Measurements from ENCODE around the gene KIF26A. TPM values are rescaled to one million over a fixed set of nuclear protein-coding genes. Genes with fewer than 3 reads are reported as not detected.
A peak's percentile ranks its signal among the peaks of the same experiment; 100 is the strongest.

KIF26A gene
- total RNA-seq, 1 donor from 2014 or later, result 6.3 TPM

- intact Hi-C loops (cut with DNase I), result no loop called here
- no peak for ATAC-seq (ENCODE audit: poor library complexity)
- no peak for DNase-seq
These were observed 24.1 kb downstream of the KIF26A start for GRCh38 chr14:104162495-104162894.

DNA sequence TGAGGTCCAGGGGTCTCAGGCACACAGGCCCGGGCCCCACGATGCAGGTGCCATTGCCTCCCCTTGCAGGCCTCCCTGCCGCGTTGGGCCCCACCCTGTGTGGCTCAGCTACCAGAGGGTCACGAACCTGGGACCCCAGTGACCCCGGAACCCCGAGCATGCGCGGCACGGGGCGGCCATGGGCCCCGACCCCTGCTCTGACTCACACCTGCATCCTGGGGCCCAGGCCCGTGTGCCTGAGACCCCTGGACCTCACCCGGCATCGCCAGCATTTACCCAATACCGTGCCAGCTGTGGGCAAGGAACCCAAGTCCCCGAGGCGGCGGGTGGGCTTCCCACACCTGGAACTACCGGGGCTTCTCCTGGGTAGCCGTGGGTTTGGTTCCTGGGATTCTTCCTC is 25.2 kb downstream of the KIF26A start:
- intact Hi-C loops (cut with DNase I), result no loop called here
- DNase-seq, result no peak
- no peak for ATAC-seq (ENCODE audit: poor library complexity)

DNA sequence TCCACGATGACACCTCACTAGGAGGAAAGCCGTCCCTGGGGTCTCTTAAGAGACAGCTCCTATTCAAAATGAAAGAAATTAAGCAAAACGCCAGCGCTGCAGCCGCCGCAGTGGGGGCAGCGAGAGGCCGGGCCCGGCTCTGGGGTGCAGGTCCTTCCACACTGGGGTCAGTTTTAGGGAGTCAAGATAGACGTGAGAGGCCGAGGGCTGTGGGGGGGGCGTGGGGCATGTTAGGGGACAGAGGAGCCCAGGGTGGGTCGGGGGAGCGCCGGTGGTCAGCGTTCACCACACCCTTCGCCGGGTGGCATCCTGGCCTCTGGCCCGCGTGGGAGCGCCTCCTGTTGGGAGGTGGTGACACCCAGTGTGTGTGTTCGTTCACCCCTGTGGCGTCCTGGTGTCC is 25.7 kb downstream of the KIF26A start:
- intact Hi-C loops (cut with DNase I), result no loop called here

GRCh38 chr14:104164512-104164911 is 26.1 kb downstream of the KIF26A start:
- no peak for ATAC-seq (ENCODE audit: poor library complexity)
- intact Hi-C loops (cut with DNase I), result no loop called here

More for the DNA sequence above, 25.7 kb downstream of the KIF26A start:
- no peak for ATAC-seq (ENCODE audit: poor library complexity)
- DNase-seq, result no peak

DNA sequence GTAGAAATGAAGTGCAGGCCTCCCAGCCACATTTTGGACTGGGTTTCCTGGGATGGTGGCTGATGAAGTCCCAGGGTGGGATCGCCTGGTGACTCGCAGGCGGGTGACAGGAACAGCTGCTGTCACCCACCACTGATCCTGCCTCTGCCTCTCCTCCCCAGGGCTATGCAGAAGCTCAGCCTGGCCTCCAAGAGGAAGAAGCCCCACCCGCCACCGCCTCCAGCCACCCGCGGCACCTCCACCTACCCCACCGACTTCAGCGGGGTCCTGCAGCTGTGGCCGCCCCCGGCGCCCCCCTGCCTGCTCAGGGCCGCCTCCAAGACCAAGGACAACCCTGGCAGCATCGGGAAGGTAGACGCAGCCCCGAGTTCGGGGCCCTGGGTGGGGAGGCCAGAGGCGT is 28.3 kb downstream of the KIF26A start:
- no peak for ATAC-seq (ENCODE audit: poor library complexity)
- DNase-seq, result no peak
- intact Hi-C loops (cut with DNase I), result no loop called here

More at GRCh38 chr14:104164512-104164911, 26.1 kb downstream of the KIF26A start:
- DNase-seq, result no peak

GRCh38 chr14:104168603-104169002 is 30.2 kb downstream of the KIF26A start:
- ATAC-seq (ENCODE audit: poor library complexity) (no peak), DNase-seq (no peak)
- intact Hi-C loops (cut with DNase I), result no loop called here

GRCh38 chr14:104169005-104169698 is 30.8 kb downstream of the KIF26A start:
- intact Hi-C loops (cut with DNase I), result no loop called here
- DNase-seq (no peak), ATAC-seq (ENCODE audit: poor library complexity) (no peak)

DNA sequence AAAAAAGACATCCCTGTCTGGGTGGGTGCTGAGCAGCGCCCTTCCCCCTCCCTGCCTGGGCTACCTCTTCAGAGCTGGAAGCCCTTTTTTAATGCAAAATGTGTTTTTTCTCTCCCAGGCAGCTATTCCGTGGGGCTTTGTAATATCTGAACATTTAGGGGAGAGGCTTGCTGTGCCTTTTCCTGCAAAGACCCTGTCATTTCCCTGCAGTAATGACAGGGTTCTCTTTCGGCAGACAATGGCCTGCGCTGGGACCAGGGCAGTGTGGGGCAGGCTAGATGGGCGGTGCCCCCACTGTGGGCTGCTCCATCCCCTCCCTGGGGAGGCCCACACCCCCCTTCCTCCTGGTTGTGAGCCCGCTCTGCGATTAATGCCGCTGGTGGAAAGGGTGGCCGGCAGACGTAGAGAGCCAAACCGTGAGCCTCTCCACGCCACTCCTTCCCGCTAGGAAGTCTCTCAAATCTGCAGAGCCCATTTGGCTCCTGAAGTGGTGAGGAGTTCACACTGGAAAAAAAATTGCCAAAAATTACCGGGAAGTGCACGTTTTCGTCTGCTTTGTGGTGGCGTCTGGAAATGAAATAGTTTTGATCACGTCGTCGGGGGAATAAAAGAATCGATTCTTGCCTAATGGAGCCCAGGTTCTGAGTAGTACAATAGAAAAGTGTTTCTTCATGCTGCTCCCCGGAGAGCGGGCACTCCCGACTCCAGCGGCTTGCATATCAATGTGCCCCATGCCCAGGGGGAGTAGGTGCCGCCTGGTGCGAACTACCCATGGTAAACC is 31.5 kb downstream of the KIF26A start:
- intact Hi-C loops (cut with DNase I), result no loop called here
- peak; percentile 35 for ATAC-seq (ENCODE audit: poor library complexity)
- peak; percentile 53 for DNase-seq

DNA sequence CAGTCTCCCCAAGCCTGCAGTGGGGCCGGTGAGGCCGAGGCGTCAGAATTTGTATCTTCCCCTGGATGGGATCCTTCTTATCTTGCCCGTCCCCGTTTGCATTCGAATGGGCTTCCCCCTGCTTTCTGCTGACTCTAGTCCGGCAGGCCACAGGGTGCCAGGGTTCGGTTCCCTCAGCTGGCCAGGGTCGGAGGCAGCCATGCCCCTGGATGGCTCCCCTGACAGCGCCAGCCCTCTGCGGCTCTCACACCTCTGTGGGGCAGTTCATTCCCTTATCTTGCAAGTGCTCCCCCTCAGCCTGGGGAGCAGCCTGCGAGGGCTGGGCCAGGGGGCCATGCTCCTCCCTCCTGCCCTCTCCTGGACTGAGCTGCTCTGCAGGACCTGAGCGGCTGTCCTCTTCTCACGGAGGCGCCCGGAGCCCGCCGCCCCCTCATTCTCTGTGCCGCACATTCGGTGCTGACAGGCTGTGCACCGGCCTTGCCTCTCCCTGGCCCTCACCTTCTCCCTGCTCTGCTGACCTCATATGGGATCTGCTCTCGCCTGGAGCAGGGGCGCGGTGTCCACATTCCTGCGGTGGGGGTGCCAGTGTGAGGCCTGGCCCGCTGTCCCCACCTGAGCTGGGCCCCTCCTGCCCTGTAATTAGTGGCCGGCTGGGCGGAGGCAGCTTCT is 32.8 kb downstream of the KIF26A start:
- intact Hi-C loops (cut with DNase I), result no loop called here
- ATAC-seq (ENCODE audit: poor library complexity), result no peak
- no peak for DNase-seq

DNA sequence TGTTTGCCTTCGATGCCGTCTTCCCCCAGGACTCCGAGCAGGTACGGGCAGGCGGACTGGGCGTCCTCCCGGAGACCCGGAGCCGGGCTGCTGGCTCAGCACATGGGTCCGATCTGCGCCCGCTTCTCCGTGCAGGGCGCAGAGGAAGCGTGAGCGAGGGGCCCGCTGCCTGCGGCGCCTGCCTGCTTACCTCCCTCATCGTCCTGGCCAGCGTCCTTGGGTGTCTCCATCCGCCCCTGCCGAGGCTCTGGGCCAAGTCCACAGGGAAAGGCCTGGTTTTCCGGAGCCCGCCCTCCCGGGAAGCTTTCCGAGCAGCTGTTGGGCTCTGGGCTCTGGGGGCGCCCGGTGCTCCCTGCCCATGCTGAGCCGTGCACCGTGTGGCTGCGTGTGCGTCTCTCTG is 33.5 kb downstream of the KIF26A start:
- intact Hi-C loops (cut with DNase I), result no loop called here
- ATAC-seq (ENCODE audit: poor library complexity) (no peak), DNase-seq (peak; percentile 64)

DNA sequence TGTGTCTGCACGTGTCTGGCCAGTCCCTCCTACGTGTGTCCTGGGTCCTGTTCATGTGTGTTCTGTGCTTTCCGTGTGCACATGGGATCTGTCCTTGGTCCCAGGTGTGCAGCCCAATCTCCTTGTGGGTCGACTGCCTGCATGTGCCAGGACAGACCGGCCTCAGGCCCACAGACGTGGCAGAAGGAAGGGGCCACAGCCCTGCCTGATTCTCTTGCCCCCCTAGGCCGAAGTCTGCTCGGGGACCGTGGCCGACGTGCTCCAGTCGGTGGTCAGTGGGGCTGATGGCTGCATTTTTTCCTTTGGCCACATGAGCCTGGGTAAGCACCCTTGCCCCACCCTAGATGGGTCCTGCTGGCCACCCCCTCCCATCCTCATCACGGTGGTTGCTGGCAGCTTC is 34.0 kb downstream of the KIF26A start:
- ATAC-seq (ENCODE audit: poor library complexity) (no peak), DNase-seq (no peak)
- intact Hi-C loops (cut with DNase I), result no loop called here

GRCh38 chr14:104172880-104173279 is 34.5 kb downstream of the KIF26A start:
- intact Hi-C loops (cut with DNase I), result no loop called here
- DNase-seq (no peak), ATAC-seq (ENCODE audit: poor library complexity) (no peak)

DNA sequence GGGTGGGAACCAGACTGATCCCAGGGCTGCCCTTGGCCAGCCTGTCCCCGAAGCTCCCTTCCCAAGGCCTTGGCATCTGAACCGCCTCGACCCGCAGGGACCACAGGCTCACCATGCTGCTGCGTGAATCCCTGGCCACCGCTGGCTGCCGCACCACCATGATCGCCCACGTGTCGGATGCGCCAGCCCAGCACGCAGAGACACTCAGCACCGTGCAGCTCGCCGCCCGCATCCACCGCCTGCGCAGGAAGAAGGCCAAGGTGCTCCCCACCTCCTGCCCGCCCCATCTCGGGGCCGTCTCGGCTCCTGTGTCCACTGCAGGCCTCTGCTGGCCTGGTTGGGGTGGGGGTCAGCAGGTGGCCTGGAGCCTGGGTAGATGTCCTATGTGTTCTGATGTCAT is 35.7 kb downstream of the KIF26A start:
- ATAC-seq (ENCODE audit: poor library complexity), result no peak
- no peak for DNase-seq
- intact Hi-C loops (cut with DNase I), result no loop called here

- DNase-seq (no peak), ATAC-seq (ENCODE audit: poor library complexity) (no peak)
- intact Hi-C loops (cut with DNase I), result no loop called here
These were observed 36.7 kb downstream of the KIF26A start for GRCh38 chr14:104175041-104175440.

GRCh38 chr14:104175811-104176210 is 37.4 kb downstream of the KIF26A start:
- intact Hi-C loops (cut with DNase I), result no loop called here
- no peak for ATAC-seq (ENCODE audit: poor library complexity)
- no peak for DNase-seq

DNA sequence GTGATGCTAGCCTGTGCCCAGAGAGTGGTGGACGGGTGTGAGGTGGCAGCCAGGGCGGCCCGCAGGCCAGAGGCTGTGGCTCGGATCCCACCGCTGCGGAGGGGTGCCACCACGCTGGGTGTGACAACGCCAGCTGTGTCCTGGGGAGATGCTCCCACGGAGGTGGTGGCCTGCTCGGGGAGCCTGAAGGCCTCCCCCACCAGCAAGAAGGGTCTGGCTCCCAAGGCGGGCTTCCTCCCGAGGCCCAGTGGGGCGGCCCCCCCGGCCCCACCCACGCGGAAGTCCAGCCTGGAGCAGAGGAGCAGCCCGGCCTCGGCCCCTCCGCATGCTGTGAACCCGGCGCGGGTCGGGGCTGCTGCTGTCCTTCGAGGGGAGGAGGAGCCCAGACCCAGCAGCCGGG is 38.2 kb downstream of the KIF26A start:
- intact Hi-C loops (cut with DNase I), result no loop called here
- no peak for ATAC-seq (ENCODE audit: poor library complexity)
- DNase-seq, result no peak

DNA sequence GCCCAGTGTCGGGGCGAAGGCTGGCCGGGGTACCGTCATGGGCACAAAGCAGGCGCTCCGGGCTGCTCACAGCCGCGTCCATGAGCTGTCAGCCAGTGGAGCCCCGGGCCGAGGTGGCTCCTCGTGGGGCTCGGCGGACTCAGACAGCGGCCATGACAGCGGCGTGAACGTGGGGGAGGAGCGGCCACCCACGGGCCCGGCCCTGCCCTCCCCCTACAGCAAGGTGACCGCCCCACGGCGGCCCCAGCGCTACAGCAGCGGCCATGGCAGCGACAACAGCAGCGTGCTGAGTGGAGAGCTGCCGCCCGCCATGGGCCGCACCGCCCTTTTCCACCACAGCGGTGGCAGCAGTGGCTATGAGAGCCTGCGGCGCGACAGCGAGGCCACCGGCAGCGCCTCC is 39.0 kb downstream of the KIF26A start:
- intact Hi-C loops (cut with DNase I), result no loop called here
- ATAC-seq (ENCODE audit: poor library complexity) (no peak), DNase-seq (no peak)

DNA sequence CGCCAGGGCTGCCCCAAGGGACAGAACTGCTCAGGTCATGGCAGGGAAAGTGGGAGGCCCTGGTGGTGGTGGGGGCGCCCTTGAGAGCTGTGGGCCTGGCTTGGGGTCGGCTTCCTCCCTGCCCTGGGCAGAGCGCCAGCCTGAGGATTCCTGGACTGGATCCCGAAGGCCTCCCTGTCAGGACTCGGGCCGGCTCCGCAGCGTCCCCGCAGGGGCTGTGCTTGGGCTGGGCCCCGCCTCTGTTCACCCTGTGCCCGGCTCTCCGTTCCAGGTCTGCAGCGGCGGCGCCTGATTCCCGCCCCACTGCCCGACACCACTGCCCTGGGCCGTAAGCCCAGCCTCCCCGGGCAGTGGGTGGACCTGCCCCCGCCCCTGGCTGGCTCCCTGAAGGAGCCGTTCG is 39.9 kb downstream of the KIF26A start:
- DNase-seq (peak; percentile 76), ATAC-seq (ENCODE audit: poor library complexity) (peak; percentile 73)
- intact Hi-C loops (cut with DNase I), result no loop called here

GRCh38 chr14:104179126-104179525 is 40.7 kb downstream of the KIF26A start:
- no peak for ATAC-seq (ENCODE audit: poor library complexity)
- no peak for DNase-seq
- intact Hi-C loops (cut with DNase I), result no loop called here

Data from Right ventricle myocardium superior (tissue), 1 donor.